SK-N-SH (cell line): Measurements from ENCODE around the gene EPB41L1.

Experiments used
- CTCF ChIP-seq: fragments of 200-600 bp; sonication (generic); IDR thresholded peaks from 2 replicates; pipeline ENCODE4 v1.6.1; 2017; ENCODE audit warnings: antibody characterized with exemption, mild to moderate bottlenecking, moderate library complexity
- EP300 ChIP-seq, 2 experiments: IDR thresholded peaks; 2 replicates each; pipeline versions ENCODE4 v1.4.0 to v1.6.1; 2012; ENCODE audit warnings: borderline replicate concordance in 1 of 2, low read depth in 1 of 2, low read length in 1 of 2
- EZH2phosphoT487 ChIP-seq: fragments of 200-600 bp; sonication (generic); IDR thresholded peaks from 2 replicates; pipeline ENCODE4 v1.6.1; 2017; ENCODE audit warnings: low read depth, mixed run types, mild to moderate bottlenecking, antibody characterized with exemption, moderate library complexity, borderline replicate concordance
- FOXM1 ChIP-seq: IDR thresholded peaks from 2 replicates; pipeline ENCODE4 v1.4.0; 2012; ENCODE audit warnings: low read depth, mild to moderate bottlenecking
- JUND ChIP-seq: IDR thresholded peaks from 2 replicates; pipeline ENCODE4 v1.4.0; 2012
- MAX ChIP-seq: IDR thresholded peaks from 2 replicates; pipeline ENCODE4 v1.4.0; 2012; ENCODE audit warnings: low read depth
- MXI1 ChIP-seq: IDR thresholded peaks from 2 replicates; pipeline ENCODE4 v1.6.1; 2012; ENCODE audit warnings: mild to moderate bottlenecking, low read depth, low read length, improper control_type of control experiment
- RAD21 ChIP-seq: IDR thresholded peaks from 2 replicates; pipeline ENCODE4 v1.6.1; 2012; ENCODE audit warnings: mild to moderate bottlenecking, low read length
- REST ChIP-seq: IDR thresholded peaks from 2 replicates; pipeline ENCODE4 v1.6.1; 2012; ENCODE audit warnings: mild to moderate bottlenecking, low read depth, low read length, moderate library complexity
- RFX5 ChIP-seq: IDR thresholded peaks from 2 replicates; pipeline ENCODE4 v1.6.1; 2012; ENCODE audit warnings: mild to moderate bottlenecking, improper control_type of control experiment, low read length
- SIN3A ChIP-seq: IDR thresholded peaks from 2 replicates; pipeline ENCODE4 v1.6.1; 2012; ENCODE audit warnings: low read depth, mild to moderate bottlenecking, low read length, moderate library complexity, borderline replicate concordance
- TAF1 ChIP-seq: IDR thresholded peaks from 2 replicates; pipeline ENCODE4 v1.6.1; 2012; ENCODE audit warnings: low read depth, mild to moderate bottlenecking, low read length, moderate library complexity, borderline replicate concordance

GRCh38 chr20:36155629-36155971, 1.1 kb downstream of the EPB41L1 start:
- TF ChIP-seq JUND (no peak), FOXM1 (no peak), CTCF (no peak), MAX (no peak), REST (no peak), SIN3A (no peak), EP300 (IDR thresholded peaks at IDR 0.05; ENCODE audit: borderline replicate concordance in 1 of 2, low read depth in 1 of 2, low read length in 1 of 2) (no peak), RFX5 (no peak), MXI1 (no peak), EZH2phosphoT487 (no peak), TAF1 (no peak), RAD21 (no peak)
